ENCODE data around the gene LAMTOR5. TPM values are rescaled to one million over a fixed set of nuclear protein-coding genes. Genes with fewer than 3 reads are reported as not detected.
"Not testable (repeated sequence)": the region's sequence is repeated elsewhere in the genome, so short reads cannot be mapped to it uniquely, and the experiment has no call there.

LAMTOR5 gene
- total RNA-seq (22.1 TPM), polyA plus RNA-seq (209 TPM)

DNA sequence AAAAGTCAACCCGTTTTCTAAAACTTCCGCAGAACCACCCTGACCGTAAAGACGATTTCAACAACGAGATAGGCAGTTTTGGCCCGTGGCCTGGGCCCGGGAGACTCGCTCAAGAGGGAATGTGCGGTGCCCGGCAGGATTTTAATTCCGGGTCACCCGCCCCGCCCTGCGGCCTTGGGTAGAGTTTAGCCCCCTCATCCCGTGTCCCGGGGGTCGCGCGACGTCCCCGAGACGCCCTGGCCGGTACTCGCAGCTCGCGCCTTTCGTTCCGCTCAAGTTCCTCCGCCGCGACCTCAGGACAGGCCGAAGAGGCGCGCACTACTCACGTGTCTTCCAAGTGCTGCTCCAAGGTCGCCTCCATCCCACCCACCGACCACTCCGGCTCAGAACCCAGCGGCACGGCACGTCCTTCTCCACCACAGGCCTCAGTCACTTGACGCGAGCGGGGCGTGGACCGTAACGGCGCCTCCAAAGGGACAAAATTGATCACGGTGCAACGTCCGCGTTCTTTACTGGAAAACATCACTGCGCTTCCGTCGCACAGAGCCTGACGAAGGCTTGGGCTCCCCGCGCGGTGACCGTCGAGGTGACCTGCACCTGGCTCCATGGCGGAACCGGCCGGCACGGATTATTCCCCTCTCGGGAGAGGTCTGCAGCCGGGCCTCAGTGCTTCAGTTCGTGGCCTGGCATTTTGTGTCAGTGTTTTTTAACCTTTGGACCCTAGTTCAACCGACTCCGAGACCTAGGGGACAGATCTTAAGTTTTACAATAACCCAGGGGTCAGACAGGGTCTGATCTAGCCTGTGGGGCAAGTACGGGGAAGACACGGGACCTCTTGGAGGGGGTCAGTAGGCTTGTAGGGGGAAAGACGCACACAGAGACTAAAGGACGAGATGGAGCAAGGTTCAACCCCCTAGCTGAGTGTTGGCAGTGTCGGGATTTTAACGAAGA is at the start of gene LAMTOR5:
TSS of gene LAMTOR5 (minus strand) at position 435 of the 951 bp plus-strand sequence. CDS start at position 361, 74 bp downstream.
- H3K4me3 ChIP-seq (ENCODE audit: low read depth, low read length): peak within 1 kb of the TSS; percentile 79

DNA sequence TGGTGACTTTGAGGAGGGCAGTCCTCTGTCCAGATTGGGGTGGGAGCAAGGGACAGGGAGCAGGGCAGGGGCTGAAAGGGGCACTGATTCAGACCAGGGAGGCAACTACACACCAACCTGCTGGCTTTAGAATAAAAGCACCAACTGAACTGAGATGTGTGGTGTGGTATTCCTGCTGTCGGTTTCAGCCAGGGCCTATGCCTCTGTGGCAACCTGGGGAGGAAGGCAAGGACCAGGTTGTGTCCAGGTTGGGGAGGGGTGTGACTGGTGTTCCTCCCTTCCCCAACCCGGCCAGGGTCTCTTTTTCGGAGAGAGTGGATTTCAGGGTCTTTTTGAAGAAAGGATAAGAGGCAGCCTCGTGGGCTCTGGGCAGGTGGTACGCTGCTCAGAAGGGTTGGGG is 49.7 kb upstream of the LAMTOR5 start:
- no peak overlapping the region for H3K27ac ChIP-seq (ENCODE audit: low read depth)
- DNase-seq (ENCODE audit: extremely low spot score): no peak

More for the DNA sequence above, at the start of gene LAMTOR5:
- Histone ChIP-seq H3K27ac (ENCODE audit: low read depth) (peak within 1 kb of the TSS; percentile 90), H3K36me3 (ENCODE audit: insufficient read depth) (peaks cover 6% of the 10 kb centered on the region), H3K4me1 (ENCODE audit: insufficient read depth) (peaks cover 2% of the 10 kb centered on the region)
- DNase-seq (ENCODE audit: extremely low spot score): peak; percentile 84
- under 1% methylated on average over 76 of the region's 76 CpGs for WGBS

DNA sequence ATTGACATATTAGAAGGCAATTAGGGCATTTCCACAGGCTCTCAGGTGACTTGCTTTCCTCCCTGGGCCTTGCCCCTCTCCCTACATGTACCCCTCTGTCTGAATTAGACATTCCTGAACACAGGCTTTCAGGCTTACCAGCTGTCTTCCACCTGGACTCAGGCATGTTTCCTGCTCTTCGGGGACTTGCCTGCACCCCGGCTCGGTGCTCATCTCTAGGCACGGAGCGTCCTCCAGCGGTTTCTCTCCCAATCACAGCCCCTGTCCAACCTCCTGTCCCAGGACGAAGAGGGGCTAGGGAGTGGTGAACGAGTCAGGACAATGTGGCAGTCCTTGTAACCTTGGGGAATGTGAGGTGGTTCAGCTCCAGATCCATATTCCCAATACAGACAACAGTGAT is 47.7 kb upstream of the LAMTOR5 start:
- H3K4me1 ChIP-seq (ENCODE audit: insufficient read depth): no peaks in the 10 kb centered on the region
- WGBS: 57% methylated on average over 8 of the region's 8 CpGs
- DNase-seq (ENCODE audit: extremely low spot score): no peak
- H3K4me3 ChIP-seq (ENCODE audit: low read depth, low read length): no peak overlapping the region
- H3K27ac ChIP-seq (ENCODE audit: low read depth): no peak overlapping the region
- no peaks in the 10 kb centered on the region for H3K36me3 ChIP-seq (ENCODE audit: insufficient read depth)

More for the DNA sequence above, 49.7 kb upstream of the LAMTOR5 start:
- 79% methylated on average over 5 of the region's 5 CpGs for WGBS
- no peaks in the 10 kb centered on the region for H3K4me1 ChIP-seq (ENCODE audit: insufficient read depth)
- no peaks in the 10 kb centered on the region for H3K36me3 ChIP-seq (ENCODE audit: insufficient read depth)
- no peak overlapping the region for H3K4me3 ChIP-seq (ENCODE audit: low read depth, low read length)

DNA sequence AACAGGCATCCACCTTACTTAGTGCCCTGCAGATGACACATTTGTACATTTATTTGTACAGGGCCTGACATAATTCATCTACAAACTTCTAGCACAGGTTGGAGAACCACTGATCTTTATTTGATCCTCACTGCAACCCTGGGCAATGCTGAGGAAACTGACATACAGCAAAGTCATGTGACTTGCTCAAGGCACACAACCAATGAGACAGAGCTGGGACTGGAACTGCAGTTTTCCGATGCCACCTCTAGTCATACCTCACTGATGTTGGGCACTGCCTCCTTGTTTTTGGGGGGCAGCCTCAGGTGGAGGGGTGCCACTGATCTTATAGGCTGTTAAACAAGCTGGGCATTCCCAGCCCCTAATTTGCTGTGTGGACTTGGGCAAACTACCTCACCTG is 46.8 kb upstream of the LAMTOR5 start:
- Histone ChIP-seq H3K4me3 (ENCODE audit: low read depth, low read length) (no peak overlapping the region), H3K36me3 (ENCODE audit: insufficient read depth) (no peaks in the 10 kb centered on the region), H3K27ac (ENCODE audit: low read depth) (no peak overlapping the region), H3K4me1 (ENCODE audit: insufficient read depth) (no peaks in the 10 kb centered on the region)
- WGBS: 87% methylated on average over 1 of the region's 1 CpG
- no peak for DNase-seq (ENCODE audit: extremely low spot score)

DNA sequence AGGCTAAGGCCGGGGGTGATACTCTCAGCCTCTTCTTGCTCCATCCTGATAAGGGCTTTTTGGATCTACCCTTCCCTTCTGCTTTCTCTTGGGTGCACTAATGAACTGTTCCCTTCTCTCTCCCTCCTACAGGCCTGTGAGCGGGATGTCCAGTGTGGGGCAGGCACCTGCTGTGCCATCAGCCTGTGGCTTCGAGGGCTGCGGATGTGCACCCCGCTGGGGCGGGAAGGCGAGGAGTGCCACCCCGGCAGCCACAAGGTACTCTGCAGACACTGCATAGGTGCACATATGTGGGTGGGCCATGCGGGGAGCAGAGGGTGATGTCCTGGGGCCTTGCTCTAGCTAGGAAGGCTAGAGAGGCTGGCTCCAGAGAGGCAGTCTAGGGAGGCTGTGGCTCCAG is 46.3 kb upstream of the LAMTOR5 start:
- Histone ChIP-seq H3K4me3 (ENCODE audit: low read depth, low read length) (no peak overlapping the region), H3K27ac (ENCODE audit: low read depth) (no peak overlapping the region), H3K36me3 (ENCODE audit: insufficient read depth) (no peaks in the 10 kb centered on the region), H3K4me1 (ENCODE audit: insufficient read depth) (no peaks in the 10 kb centered on the region)
- DNase-seq (ENCODE audit: extremely low spot score): no peak
- WGBS: 90% methylated on average over 9 of the region's 9 CpGs

DNA sequence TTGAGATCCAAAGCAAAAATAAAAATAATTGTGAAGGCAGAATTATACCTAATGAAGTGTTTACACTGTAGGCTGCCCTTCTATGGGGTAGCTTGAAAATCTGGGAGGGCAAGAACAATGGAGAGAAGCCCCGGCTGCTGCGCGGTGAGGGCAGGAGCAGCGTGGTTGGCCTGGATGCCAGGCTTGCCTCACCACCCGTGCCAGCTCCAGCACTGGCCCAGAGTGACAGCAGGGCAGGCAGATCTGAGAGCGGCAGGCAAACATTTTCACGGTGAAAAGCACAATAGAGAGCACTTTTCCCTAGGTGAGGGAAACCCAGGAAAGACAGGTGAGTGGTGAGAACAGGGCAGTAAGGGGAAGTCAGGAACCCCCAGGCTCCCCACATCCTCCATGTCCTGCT is 44.8 kb upstream of the LAMTOR5 start:
- no peaks in the 10 kb centered on the region for H3K4me1 ChIP-seq (ENCODE audit: insufficient read depth)
- WGBS: 62% methylated on average over 7 of the region's 7 CpGs
- DNase-seq (ENCODE audit: extremely low spot score): no peak
- H3K27ac ChIP-seq (ENCODE audit: low read depth): no peak overlapping the region
- H3K36me3 ChIP-seq (ENCODE audit: insufficient read depth): no peaks in the 10 kb centered on the region
- H3K4me3 ChIP-seq (ENCODE audit: low read depth, low read length): no peak overlapping the region

DNA sequence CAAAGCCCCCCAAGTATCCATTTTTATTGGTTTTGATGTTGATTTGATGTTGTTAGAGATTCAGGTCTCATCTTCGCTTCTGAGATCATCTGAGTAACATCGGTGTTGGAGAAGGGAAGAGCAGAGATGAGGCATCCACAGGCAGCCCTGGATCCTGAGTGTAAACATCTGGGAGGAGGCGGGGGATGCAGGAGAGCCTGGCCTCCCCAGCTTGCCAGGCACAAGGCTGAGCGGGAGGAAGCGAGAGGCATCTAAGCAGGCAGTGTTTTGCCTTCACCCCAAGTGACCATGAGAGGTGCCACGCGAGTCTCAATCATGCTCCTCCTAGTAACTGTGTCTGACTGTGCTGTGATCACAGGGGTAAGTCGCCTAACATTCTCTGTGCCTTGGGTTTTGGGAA is 43.4 kb upstream of the LAMTOR5 start, which contains the start of gene PROK1:
TSS of gene PROK1 (plus strand) at position 221 of the 400 bp plus-strand sequence. CDS start at position 289, 68 bp downstream.
- 52% methylated on average over 8 of the region's 8 CpGs for WGBS
- DNase-seq (ENCODE audit: extremely low spot score): no peak
- Histone ChIP-seq H3K4me3 (ENCODE audit: low read depth, low read length) (no peak within 1 kb of the TSS), H3K27ac (ENCODE audit: low read depth) (no peak within 1 kb of the TSS), H3K4me1 (ENCODE audit: insufficient read depth) (no peaks in the 10 kb centered on the region), H3K36me3 (ENCODE audit: insufficient read depth) (no peaks in the 10 kb centered on the region)

DNA sequence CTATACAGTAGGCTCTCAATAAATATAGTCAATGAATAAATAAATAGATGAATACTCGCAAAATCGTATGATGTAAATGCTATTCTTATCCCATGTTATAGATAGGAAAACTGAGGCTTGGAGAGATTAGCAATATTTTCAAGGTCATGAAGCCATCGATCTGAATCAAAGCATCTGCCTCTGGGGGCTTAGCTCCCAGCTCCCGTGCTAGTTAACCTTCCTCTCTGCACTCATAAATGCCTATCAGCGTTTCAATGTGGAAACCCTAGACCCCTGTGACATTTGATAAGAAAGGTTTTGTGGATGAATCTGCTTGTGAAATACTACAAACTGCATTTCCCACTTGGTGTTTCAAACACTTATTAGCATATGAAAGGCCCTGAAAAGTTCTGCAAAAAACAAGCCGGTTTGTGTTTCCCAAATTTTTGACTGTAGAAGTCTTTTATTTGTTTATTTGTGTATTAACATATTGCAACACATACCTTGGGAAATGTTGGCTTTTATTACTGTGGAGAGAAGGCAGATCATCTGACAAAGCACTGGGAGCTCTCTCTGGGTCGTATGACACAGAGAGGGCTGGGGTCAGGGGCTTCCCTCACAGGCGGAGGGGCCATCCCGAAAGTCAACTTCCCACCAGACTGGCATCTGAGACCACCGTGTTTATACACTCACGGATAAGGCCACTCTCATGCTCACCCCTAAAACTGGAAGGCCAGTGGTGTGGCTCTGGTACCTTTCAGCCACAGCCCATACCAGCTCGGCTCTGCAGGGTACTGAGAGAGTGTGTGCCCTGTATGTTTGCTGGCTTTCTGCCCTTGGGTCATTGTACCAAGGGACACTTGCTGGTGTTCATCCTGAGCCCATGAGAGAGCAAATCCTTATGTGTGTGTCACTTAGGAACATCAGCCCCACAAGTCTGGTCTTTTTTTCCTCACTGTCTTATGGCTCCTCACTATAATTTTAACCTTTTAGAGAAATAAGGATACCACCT is 42.5 kb upstream of the LAMTOR5 start:
- Histone ChIP-seq H3K27ac (ENCODE audit: low read depth) (no peak overlapping the region), H3K36me3 (ENCODE audit: insufficient read depth) (no peaks in the 10 kb centered on the region), H3K4me1 (ENCODE audit: insufficient read depth) (no peaks in the 10 kb centered on the region), H3K4me3 (ENCODE audit: low read depth, low read length) (no peak overlapping the region)
- 29% methylated on average over 12 of the region's 12 CpGs for WGBS
- DNase-seq (ENCODE audit: extremely low spot score): no peak

DNA sequence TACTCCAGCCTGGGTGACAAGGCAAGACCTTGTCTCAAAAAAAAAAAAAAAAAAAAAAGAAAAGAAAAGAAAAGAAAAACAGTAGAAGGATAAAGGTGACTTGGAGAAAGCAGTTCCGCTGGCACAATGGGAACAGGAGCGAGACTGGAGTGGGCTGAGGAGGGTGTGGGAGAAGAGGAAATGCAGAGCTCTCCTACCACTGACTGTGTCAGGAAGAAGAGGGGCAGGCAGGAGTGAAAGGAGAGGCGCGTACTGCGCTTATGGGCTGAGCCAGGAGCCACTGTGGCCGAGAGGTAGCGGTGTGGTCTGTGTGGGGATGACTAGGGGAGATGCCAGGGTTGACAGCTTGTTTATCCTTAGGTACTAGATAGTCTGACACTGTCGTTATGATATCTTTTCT is 37.1 kb upstream of the LAMTOR5 start:
- Histone ChIP-seq H3K36me3 (ENCODE audit: insufficient read depth) (no peaks in the 10 kb centered on the region), H3K4me3 (ENCODE audit: low read depth, low read length) (no peak overlapping the region), H3K27ac (ENCODE audit: low read depth) (no peak overlapping the region), H3K4me1 (ENCODE audit: insufficient read depth) (no peaks in the 10 kb centered on the region)
- 78% methylated on average over 8 of the region's 8 CpGs for WGBS
- DNase-seq (ENCODE audit: extremely low spot score): no peak

DNA sequence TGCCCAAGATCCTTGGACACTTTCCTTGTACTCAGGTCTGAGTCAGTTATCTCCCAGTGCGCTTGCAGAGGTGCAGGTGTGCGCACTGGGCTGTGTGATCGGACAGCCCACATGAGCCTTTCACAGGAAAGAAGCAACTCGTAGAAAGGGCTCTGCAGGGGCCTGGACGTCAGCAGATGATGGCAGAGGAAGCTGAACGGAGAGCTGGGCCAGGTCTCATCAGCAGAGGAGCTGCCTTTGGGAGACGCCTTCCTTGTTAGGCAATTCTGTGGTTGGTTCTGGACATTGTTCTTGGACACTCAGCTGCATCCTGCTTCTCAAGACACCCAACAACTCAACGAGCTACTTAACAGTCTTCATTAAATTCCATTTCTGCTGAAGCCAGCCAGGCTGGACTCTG is 36.0 kb upstream of the LAMTOR5 start:
- Histone ChIP-seq H3K27ac (ENCODE audit: low read depth) (no peak overlapping the region), H3K4me3 (ENCODE audit: low read depth, low read length) (no peak overlapping the region), H3K36me3 (ENCODE audit: insufficient read depth) (no peaks in the 10 kb centered on the region), H3K4me1 (ENCODE audit: insufficient read depth) (no peaks in the 10 kb centered on the region)
- DNase-seq (ENCODE audit: extremely low spot score): no peak
- WGBS: 69% methylated on average over 8 of the region's 8 CpGs

DNA sequence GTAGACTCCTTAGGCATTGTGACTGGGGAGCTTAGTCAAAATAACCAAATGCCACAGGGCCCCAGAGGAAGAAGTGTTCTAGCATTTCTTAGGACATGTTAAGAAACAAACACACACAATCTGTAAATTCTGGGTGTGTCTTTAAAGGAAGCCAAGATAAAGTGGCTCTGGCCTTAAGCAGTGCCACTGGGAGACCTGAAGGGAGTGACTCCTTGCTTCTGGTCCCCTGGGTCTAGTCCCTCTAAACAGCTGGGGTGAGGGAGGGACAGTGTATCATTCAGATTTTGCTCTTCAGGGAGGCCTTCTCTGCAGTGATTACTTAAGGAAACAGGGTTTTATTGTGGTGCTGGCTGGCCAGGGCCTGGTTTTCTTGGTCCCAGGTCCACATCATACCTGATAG is 34.4 kb upstream of the LAMTOR5 start:
- DNase-seq (ENCODE audit: extremely low spot score): no peak
- H3K4me1 ChIP-seq (ENCODE audit: insufficient read depth): no peaks in the 10 kb centered on the region
- no peaks in the 10 kb centered on the region for H3K36me3 ChIP-seq (ENCODE audit: insufficient read depth)
- no peak overlapping the region for H3K27ac ChIP-seq (ENCODE audit: low read depth)
- H3K4me3 ChIP-seq (ENCODE audit: low read depth, low read length): no peak overlapping the region

DNA sequence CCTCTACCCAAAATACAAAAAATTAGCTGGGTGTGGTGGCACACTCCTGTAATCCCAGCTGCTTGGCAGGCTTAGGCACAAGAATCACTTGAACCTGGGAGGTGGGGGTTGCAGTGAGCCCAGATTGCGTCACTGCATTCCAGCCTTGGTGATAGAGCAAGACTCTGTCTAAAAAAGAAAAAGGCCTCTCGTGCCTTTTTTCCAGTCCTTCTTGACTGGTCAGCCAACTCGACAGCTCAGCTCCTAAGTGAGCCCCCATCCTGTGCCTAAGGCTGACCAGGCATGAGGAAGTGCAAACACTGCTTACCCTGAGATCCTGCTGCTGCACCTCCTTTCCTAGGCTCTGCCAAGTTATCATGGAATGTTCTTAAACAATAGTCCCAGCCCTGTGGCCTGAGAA is 33.4 kb upstream of the LAMTOR5 start:
- H3K27ac ChIP-seq (ENCODE audit: low read depth): no peak overlapping the region
- WGBS: 41% methylated on average over 3 of the region's 3 CpGs
- H3K4me1 ChIP-seq (ENCODE audit: insufficient read depth): no peaks in the 10 kb centered on the region
- DNase-seq (ENCODE audit: extremely low spot score): no peak
- H3K4me3 ChIP-seq (ENCODE audit: low read depth, low read length): no peak overlapping the region
- H3K36me3 ChIP-seq (ENCODE audit: insufficient read depth): no peaks in the 10 kb centered on the region

DNA sequence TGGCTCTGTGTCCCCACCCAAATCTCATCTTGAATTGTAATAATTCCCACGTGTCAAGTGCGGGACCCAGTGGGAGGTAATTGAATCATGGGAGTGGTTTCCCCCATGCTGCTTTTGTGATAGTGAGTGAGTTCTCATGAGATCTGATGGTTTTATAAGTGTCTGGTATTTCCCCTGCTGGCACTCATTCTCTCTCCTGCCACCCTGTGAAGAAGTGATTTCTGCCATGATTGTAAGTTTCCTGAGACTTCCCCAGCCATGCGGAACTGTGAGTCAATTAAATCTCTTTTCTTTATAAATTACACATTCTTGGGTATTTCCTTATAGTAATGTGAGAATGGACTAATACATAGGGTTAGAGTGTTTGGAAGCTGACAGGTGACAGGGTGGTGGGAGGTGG is 32.4 kb upstream of the LAMTOR5 start:
- H3K36me3 ChIP-seq (ENCODE audit: insufficient read depth); H3K4me1 ChIP-seq (ENCODE audit: insufficient read depth): not testable (repeated sequence)
- WGBS: 84% methylated on average over 3 of the region's 3 CpGs

More for the DNA sequence above, 32.4 kb upstream of the LAMTOR5 start:
- H3K27ac ChIP-seq (ENCODE audit: low read depth); H3K4me3 ChIP-seq (ENCODE audit: low read depth, low read length); DNase-seq (ENCODE audit: extremely low spot score): not testable (repeated sequence)

Measured in urinary bladder (tissue), 4 donors.